NT2/D1 (cell line): Measurements from ENCODE around the gene AOPEP.

Experiments
- DNase-seq: peaks from one replicate; pipeline ENCODE4 v3.0.0-alpha.2; 2011; ENCODE audit warnings: low read depth, low spot score
- H3K27me3 ChIP-seq: 2 replicates; pipeline ENCODE4 v1.6.0; 2011; ENCODE audit warnings: mild to moderate bottlenecking; ENCODE audit not compliant: insufficient read length, insufficient read depth
- H3K36me3 ChIP-seq: 2 replicates; pipeline ENCODE4 v1.6.1; 2011; ENCODE audit warnings: mild to moderate bottlenecking, low read length, mixed read lengths; ENCODE audit not compliant: insufficient read depth, insufficient read length
- H3K4me1 ChIP-seq: 2 replicates; pipeline ENCODE4 v1.5.1; 2011; ENCODE audit not compliant: insufficient read depth, insufficient read length
- H3K4me3 ChIP-seq: 2 replicates; pipeline ENCODE4 v1.5.1; 2011; ENCODE audit warnings: low read depth; ENCODE audit not compliant: insufficient read length
- H3K9ac ChIP-seq: 2 replicates; pipeline ENCODE4 v1.6.0; 2011; ENCODE audit warnings: low read depth; ENCODE audit not compliant: insufficient read length
- H3K9me3 ChIP-seq: 2 replicates; pipeline ENCODE4 v1.5.1; 2011; ENCODE audit warnings: mild to moderate bottlenecking, low read length; ENCODE audit not compliant: insufficient read depth
- SUZ12 ChIP-seq: IDR thresholded peaks from 2 replicates; pipeline ENCODE4 v1.6.1; 2011; ENCODE audit not compliant: insufficient read length, insufficient read depth; ENCODE audit errors: extremely low read depth
- YY1 ChIP-seq: IDR thresholded peaks from 2 replicates; pipeline ENCODE4 v1.6.1; 2011; ENCODE audit not compliant: insufficient read length, insufficient read depth
- ZNF274 ChIP-seq: IDR thresholded peaks from 2 replicates; pipeline ENCODE4 v1.6.1; 2011; ENCODE audit warnings: mild to moderate bottlenecking, low read depth, low read length

The AOPEP gene

GRCh38 chr9:94905606-94906005 is 179.1 kb downstream of the AOPEP start:
- no peak for TF ChIP-seq SUZ12
- no peak for TF ChIP-seq YY1
- no peak for TF ChIP-seq ZNF274
- Histone ChIP-seq H3K9me3 (no peaks in the 10 kb centered on the region), H3K36me3 (no peaks in the 10 kb centered on the region)

GRCh38 chr9:94906181-94906580 is 179.7 kb downstream of the AOPEP start:
- DNase-seq: no peak
- TF ChIP-seq YY1: no peak
- TF ChIP-seq ZNF274: no peak
- no peak for TF ChIP-seq SUZ12
- Histone ChIP-seq H3K27me3 (no peaks in the 10 kb centered on the region), H3K9ac (no peak overlapping the region), H3K9me3 (no peaks in the 10 kb centered on the region), H3K4me1 (peaks cover 10% of the 10 kb centered on the region), H3K36me3 (no peaks in the 10 kb centered on the region), H3K4me3 (no peak overlapping the region)

More at GRCh38 chr9:94905606-94906005, 179.1 kb downstream of the AOPEP start:
- Histone ChIP-seq H3K4me3 (no peak overlapping the region), H3K27me3 (no peaks in the 10 kb centered on the region), H3K4me1 (peaks cover 10% of the 10 kb centered on the region), H3K9ac (no peak overlapping the region)
- no peak for DNase-seq

- TF ChIP-seq YY1 (no peak), ZNF274 (no peak), SUZ12 (no peak)
- DNase-seq: no peak
- Histone ChIP-seq H3K4me3 (no peak overlapping the region), H3K36me3 (no peaks in the 10 kb centered on the region), H3K4me1 (peaks cover 10% of the 10 kb centered on the region), H3K9me3 (no peaks in the 10 kb centered on the region), H3K9ac (no peak overlapping the region), H3K27me3 (no peaks in the 10 kb centered on the region)
These were observed 180.2 kb downstream of the AOPEP start for GRCh38 chr9:94906713-94907112.

DNA sequence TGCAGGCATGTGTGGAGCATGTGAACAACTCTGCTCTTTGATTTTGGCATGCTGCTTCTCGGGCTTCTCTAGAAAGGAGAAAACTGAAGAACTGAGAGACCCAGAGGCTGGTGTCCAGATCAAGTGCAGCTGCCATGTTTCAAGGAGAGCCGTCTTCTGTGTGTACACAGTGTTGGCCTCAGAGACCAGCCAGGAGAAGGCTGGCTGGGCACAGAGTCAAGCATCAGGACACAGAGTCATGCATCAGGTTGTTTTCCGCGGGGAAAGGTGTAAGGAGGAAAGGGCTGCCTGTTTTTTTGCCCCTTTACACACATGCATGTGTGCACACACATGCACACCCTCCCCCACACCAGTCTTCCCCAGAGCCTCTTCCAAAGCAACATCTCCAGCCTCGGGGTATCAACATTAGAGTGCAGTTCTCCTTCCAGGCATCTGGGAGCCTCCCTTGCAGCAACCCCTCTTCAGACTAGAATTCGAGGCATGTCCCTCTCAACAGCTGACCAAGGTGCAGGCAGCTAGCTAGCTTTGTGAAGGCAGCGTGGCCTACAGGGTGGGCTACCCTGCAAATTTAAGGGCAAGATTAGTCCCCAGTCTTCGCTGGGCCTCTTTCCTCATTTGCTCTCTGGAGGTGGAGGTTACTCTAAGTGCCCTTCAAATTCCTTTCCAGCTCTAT is 180.9 kb downstream of the AOPEP start:
- H3K36me3 ChIP-seq: no peaks in the 10 kb centered on the region
- no peak overlapping the region for H3K4me3 ChIP-seq
- no peak overlapping the region for H3K9ac ChIP-seq
- DNase-seq: no peak
- H3K4me1 ChIP-seq: peaks cover 10% of the 10 kb centered on the region
- H3K9me3 ChIP-seq: no peaks in the 10 kb centered on the region
- TF ChIP-seq ZNF274: no peak
- no peak for TF ChIP-seq YY1
- TF ChIP-seq SUZ12: no peak
- H3K27me3 ChIP-seq: no peaks in the 10 kb centered on the region

- H3K4me3 ChIP-seq: no peak overlapping the region
- H3K36me3 ChIP-seq: no peaks in the 10 kb centered on the region
- no peak for DNase-seq
- H3K4me1 ChIP-seq: peaks cover 10% of the 10 kb centered on the region
- no peaks in the 10 kb centered on the region for H3K9me3 ChIP-seq
- H3K27me3 ChIP-seq: no peaks in the 10 kb centered on the region
- no peak overlapping the region for H3K9ac ChIP-seq
- TF ChIP-seq SUZ12 (no peak), YY1 (no peak), ZNF274 (no peak)
These were observed 181.6 kb downstream of the AOPEP start for GRCh38 chr9:94908011-94908563.

DNA sequence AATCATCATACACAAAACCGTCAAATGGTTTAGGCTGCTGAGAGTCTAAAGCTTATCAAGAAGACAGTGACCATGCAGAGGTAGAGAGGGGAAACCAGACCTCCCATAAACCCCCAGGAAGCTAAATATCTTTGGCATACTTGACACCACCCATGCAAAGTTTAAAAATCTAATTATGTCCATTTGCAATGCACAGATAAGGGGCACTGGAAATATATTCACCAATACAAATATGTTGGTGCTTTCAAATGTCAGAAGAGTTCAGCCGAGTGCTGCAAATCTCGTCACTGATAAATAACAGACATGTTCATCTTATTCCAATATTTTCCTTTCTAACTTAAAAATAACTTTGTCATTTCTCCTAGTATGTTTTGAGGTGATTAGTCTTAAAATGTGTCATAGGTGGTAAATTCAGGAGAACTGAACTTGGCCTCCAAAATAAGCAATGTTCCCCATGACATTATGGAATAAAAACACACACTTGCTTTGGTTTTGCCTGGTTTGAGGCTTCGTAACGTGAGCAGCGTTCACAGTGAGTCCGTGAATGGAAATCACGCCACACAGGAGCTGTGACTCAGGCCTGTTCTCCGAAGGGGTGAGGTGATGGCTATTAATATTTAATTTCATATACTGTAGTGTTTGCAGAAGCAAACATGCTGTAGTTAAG is 182.2 kb downstream of the AOPEP start:
- H3K9ac ChIP-seq: no peak overlapping the region
- H3K36me3 ChIP-seq: no peaks in the 10 kb centered on the region
- no peak overlapping the region for H3K4me3 ChIP-seq
- H3K27me3 ChIP-seq: no peaks in the 10 kb centered on the region
- peaks cover 10% of the 10 kb centered on the region for H3K4me1 ChIP-seq
- H3K9me3 ChIP-seq: no peaks in the 10 kb centered on the region
- DNase-seq: no peak
- TF ChIP-seq SUZ12: no peak
- TF ChIP-seq YY1: no peak
- no peak for TF ChIP-seq ZNF274

- Histone ChIP-seq H3K9me3 (no peaks in the 10 kb centered on the region), H3K4me1 (peaks cover 10% of the 10 kb centered on the region), H3K36me3 (no peaks in the 10 kb centered on the region), H3K27me3 (no peaks in the 10 kb centered on the region), H3K4me3 (no peak overlapping the region), H3K9ac (no peak overlapping the region)
- no peak for DNase-seq
- TF ChIP-seq ZNF274 (no peak), YY1 (no peak), SUZ12 (no peak)
These were observed 182.9 kb downstream of the AOPEP start for GRCh38 chr9:94909250-94909894.
